Renal pelvis (tissue), 4 donors: Measurements from ENCODE around the gene BPGM. TPM values are rescaled to one million over a fixed set of nuclear protein-coding genes. Genes with fewer than 3 reads are reported as not detected.
"Not testable (repeated sequence)": the region's sequence is repeated elsewhere in the genome, so short reads cannot be mapped to it uniquely, and the experiment has no call there.

Source experiments
- DNase-seq: peaks from one replicate; pipeline ENCODE4 v3.0.0-alpha.2; 2013
- polyA plus RNA-seq, 3 donors: library from polyadenylated mRNA; unstranded; fragments of 120-200 nt; gene quantifications; one replicate each; pipeline ENCODE4 v1.2.1, GENCODE V29; 2013; ENCODE audit not compliant: insufficient read length in 3 of 3

Gene BPGM
- polyA plus RNA-seq, 3 donors = 38.6 to 43.0 (median 39.7) TPM

DNA sequence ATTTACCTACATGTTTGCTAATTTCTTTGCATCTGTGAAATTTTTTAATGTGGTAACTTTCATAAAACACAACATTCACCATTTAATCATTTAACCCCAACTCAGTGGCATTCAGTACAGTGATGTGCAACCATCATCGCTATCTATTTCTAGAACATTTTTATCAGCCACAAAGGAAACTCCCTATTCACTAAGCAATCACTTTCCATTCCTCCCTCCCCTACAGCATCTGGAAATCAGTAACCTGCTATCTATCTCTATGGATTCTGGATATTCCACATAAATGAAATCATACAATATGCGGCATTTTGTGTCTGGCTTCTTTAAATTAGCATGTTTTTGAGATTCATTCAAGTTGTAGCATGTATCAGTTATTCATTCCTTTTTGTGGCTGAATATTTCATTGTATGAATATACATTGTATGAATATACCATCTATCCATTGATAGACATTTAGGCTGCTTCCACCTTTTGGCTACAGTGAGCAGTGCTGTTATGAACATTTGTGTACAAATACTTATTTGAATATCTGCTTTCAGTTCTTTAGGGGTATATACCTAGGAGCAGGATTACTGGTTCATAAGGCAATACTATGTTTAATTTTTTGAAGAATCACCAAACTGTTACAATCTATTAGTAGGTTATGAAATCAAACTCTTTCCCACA lies 19.4 kb upstream of the BPGM start:
- no peak for DNase-seq

DNA sequence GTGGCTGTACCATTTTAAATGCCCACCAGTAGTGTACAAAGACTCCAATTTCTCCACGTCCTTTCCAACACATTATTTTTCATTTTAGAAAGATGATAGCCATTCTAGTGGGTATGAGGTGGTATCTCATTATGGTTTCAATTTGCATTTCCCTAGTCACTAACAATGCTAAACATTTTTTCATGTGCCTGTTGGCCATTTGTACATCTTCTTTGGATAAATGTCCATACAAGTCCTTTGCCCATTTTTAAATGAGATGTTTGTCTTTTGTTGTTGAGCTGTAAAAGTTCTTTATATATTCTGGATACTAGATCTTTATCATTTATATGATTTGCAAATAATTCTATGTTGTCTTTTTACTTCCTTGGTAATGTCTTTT lies 18.9 kb upstream of the BPGM start:
- no peak for DNase-seq

DNA sequence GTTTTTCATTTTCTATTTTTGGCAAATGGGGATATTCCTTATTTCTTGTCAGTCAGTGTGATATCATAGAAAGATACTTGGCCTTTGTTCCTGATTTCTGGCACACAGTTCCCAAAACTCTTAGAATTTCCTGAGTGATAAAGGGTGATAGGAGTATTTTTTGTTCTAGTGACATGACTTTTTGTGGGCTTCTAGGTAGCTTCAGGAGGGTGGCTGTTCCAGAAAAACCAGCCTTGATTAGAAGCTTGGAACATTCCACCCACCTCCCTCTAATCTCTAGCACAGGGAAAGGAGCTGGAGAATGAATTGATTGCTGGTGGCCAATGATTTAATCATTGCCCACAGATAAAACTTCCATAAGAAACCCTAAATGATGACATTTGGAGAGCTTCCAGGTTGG lies 17.2 kb upstream of the BPGM start:
- no peak for DNase-seq

DNA sequence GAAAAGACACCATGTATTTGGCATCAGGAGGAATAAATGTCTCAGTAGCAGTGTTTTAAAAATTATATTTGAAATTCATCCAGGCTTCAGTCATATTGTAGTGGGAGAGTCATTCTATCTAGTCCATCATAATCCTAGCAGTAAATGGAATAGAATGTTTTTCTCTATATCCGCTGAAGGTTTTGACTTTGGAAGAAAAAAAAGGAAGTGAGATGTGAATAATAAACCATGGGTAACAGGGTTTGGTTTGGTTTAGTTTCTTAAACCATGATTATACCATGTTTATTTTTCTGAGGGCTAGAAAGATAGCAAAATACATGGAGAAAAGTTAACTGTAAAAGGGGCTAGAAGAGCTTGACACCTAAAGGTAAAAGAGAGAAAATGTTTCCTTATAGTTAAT lies 16.4 kb upstream of the BPGM start:
- DNase-seq = no peak

- no peak for DNase-seq
Observed at GRCh38 chr7:134630893-134631292, 15.8 kb upstream of the BPGM start.

DNA sequence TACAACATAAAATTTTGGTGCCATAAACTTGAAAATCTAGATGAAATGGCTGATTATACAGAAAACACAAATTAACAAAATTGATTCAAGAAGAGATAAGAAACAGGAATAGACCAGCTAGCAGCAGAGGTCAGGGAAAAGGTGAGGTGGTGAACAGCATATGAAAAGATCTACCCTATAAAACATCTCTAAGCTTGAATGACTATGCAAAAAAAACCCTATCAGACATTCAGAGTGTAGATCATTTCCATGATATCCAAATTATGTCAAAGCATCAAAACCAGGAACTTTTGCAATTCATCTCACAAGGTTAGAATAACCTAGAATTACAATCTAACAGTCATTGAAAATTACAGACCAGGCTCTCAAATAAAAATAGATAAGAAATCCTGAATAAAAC lies 14.6 kb upstream of the BPGM start:
- DNase-seq = no peak

GRCh38 chr7:134632937-134633540 lies 13.6 kb upstream of the BPGM start:
- DNase-seq = peak; percentile 39

- peak; percentile 14 for DNase-seq
Observed at GRCh38 chr7:134636008-134636449, 10.6 kb upstream of the BPGM start.

DNA sequence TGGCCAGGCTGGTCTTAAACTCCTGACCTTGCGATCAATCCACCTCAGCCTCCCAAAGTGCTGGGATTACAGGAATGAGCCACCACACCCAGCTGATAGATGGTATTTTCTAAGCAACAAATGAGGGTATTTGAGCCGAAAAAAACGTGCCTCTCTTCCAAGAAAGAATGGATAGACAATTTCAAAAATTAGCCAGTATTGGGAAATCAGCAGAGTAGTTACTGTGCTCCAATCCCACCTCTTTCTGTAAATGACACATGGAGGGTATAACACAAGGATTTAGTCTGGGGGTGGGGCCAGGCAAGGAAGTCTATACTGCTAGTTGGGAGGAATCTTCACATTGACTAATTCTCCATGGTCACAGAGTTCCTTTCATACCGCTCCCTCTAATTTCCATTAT lies 9.2 kb upstream of the BPGM start:
- DNase-seq = no peak

- no peak for DNase-seq
Observed at GRCh38 chr7:134637934-134638719, 8.5 kb upstream of the BPGM start.

GRCh38 chr7:134639061-134639460 lies 7.6 kb upstream of the BPGM start:
- no peak for DNase-seq

GRCh38 chr7:134639683-134640279 lies 6.9 kb upstream of the BPGM start:
- DNase-seq = no peak

GRCh38 chr7:134640842-134641715 lies 5.6 kb upstream of the BPGM start:
- DNase-seq = no peak

GRCh38 chr7:134641981-134642380 lies 4.7 kb upstream of the BPGM start:
- not testable (repeated sequence) for DNase-seq

DNA sequence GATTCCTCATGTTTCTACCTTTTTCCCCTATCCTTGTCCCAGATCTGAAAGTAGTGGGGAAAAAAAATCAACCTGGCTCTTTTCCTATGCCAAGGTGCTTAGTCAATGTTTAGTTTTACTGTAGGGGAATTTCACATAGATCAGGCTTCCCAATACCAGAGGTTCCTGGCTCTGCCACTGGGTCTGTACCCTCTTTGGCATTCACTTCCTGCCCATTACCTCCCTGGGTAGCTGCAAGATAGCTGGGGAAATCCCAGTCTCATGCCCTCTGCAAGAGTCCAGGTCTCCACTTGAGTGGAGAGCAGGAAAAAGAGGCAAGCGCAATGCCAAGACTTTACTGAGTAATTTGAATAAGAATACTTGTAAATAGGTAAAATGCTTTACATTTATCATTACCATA lies 3.5 kb upstream of the BPGM start:
- no peak for DNase-seq

DNA sequence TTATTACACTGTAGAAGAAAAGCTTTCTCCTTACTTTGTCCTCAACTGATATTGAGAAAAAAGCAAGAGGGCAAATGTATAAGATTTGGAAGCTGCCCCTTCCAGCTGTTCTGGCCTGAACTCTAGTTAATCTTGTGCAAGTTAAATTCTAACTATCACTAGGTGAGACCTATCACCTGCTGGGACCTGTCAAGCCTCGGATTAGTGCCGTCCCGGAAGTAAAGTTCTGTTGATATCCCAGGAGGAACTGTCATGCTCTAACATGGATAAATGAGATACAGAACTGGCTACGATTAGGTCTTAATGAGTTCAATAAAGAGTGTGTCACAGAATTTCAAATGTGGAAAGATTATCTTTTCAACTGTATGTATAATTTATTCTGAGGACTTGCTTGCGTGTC lies 1.2 kb upstream of the BPGM start:
- DNase-seq = no peak

- peak; percentile 15 for DNase-seq
Observed at GRCh38 chr7:134645935-134646334, 718 bp upstream of the BPGM start.

- no peak for DNase-seq
Observed at GRCh38 chr7:134648456-134648855, 1.8 kb downstream of the BPGM start.

- DNase-seq = no peak
Observed at GRCh38 chr7:134649226-134649775, 2.6 kb downstream of the BPGM start.

- no peak for DNase-seq
Observed at GRCh38 chr7:134651991-134652390, 5.3 kb downstream of the BPGM start.

- DNase-seq = no peak
Observed at GRCh38 chr7:134654104-134654775, 7.6 kb downstream of the BPGM start.
